KMS-11 (cell line): ENCODE results near the gene OXNAD1.

Experiments used
- H2AFZ ChIP-seq: fragments of 200-600 bp; sonication (generic); 2 replicates; pipeline ENCODE4 v1.6.1; 2016; ENCODE audit warnings: antibody characterized with exemption, mixed run types, low read depth
- H3K27ac ChIP-seq: fragments of 200-600 bp; sonication (generic); 2 replicates; pipeline ENCODE4 v1.6.1; 2016; ENCODE audit warnings: mild to moderate bottlenecking, mixed run types
- H3K27me3 ChIP-seq: fragments of 200-600 bp; sonication (generic); 2 replicates; pipeline ENCODE4 v1.6.1; 2017; ENCODE audit warnings: mild to moderate bottlenecking, low read depth, mixed run types, moderate library complexity; ENCODE audit not compliant: insufficient read depth
- H3K36me3 ChIP-seq: fragments of 200-600 bp; sonication (generic); 2 replicates; pipeline ENCODE4 v1.6.1; 2017; ENCODE audit warnings: mild to moderate bottlenecking, mixed run types; ENCODE audit not compliant: insufficient read depth
- H3K4me1 ChIP-seq: fragments of 200-600 bp; sonication (generic); 2 replicates; pipeline ENCODE4 v1.6.1; 2016; ENCODE audit warnings: mild to moderate bottlenecking, low read depth, mixed run types; ENCODE audit not compliant: poor library complexity, severe bottlenecking
- H3K4me2 ChIP-seq: fragments of 200-600 bp; sonication (generic); 2 replicates; pipeline ENCODE4 v1.7.0; 2016; ENCODE audit warnings: mild to moderate bottlenecking, mixed run types
- H3K4me3 ChIP-seq: fragments of 200-600 bp; sonication (generic); IDR thresholded peaks from 2 replicates; pipeline ENCODE4 v1.6.1; 2017; ENCODE audit warnings: low read depth, low read length, mixed read lengths; ENCODE audit not compliant: insufficient read depth
- H3K79me2 ChIP-seq: fragments of 200-600 bp; sonication (generic); 2 replicates; pipeline ENCODE4 v1.6.1; 2016; ENCODE audit warnings: low read depth, mixed run types; ENCODE audit not compliant: insufficient read depth
- H3K9ac ChIP-seq: fragments of 200-600 bp; sonication (generic); 2 replicates; pipeline ENCODE4 v1.6.1; 2016; ENCODE audit warnings: mild to moderate bottlenecking, mixed run types
- H4K20me1 ChIP-seq: fragments of 200-600 bp; sonication (generic); 2 replicates; pipeline ENCODE4 v1.6.1; 2016; ENCODE audit warnings: mild to moderate bottlenecking, mixed run types; ENCODE audit not compliant: insufficient read depth
- TF ChIP-seq, protein P1 (sequence below): fragments of 200-600 bp; sonication (generic); conservative IDR thresholded peaks from 2 replicates; pipeline ENCODE4 v1.6.1; 2017; ENCODE audit warnings: low read depth, mild to moderate bottlenecking, antibody characterized with exemption, low read length, moderate library complexity, mixed read lengths

OXNAD1 gene

GRCh38 chr3:16322189-16322588 is 57.2 kb downstream of the OXNAD1 start:
- TF ChIP-seq, protein P1, sequence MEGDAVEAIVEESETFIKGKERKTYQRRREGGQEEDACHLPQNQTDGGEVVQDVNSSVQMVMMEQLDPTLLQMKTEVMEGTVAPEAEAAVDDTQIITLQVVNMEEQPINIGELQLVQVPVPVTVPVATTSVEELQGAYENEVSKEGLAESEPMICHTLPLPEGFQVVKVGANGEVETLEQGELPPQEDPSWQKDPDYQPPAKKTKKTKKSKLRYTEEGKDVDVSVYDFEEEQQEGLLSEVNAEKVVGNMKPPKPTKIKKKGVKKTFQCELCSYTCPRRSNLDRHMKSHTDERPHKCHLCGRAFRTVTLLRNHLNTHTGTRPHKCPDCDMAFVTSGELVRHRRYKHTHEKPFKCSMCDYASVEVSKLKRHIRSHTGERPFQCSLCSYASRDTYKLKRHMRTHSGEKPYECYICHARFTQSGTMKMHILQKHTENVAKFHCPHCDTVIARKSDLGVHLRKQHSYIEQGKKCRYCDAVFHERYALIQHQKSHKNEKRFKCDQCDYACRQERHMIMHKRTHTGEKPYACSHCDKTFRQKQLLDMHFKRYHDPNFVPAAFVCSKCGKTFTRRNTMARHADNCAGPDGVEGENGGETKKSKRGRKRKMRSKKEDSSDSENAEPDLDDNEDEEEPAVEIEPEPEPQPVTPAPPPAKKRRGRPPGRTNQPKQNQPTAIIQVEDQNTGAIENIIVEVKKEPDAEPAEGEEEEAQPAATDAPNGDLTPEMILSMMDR: no peak
- Histone ChIP-seq H2AFZ (no peak overlapping the region), H3K36me3 (no peaks in the 10 kb centered on the region), H3K27me3 (no peaks in the 10 kb centered on the region), H3K4me2 (no peak overlapping the region), H3K27ac (no peak overlapping the region), H3K9ac (no peak overlapping the region), H3K4me1 (no peaks in the 10 kb centered on the region), H4K20me1 (no peaks in the 10 kb centered on the region), H3K79me2 (no peaks in the 10 kb centered on the region), H3K4me3 (no peak overlapping the region)

DNA sequence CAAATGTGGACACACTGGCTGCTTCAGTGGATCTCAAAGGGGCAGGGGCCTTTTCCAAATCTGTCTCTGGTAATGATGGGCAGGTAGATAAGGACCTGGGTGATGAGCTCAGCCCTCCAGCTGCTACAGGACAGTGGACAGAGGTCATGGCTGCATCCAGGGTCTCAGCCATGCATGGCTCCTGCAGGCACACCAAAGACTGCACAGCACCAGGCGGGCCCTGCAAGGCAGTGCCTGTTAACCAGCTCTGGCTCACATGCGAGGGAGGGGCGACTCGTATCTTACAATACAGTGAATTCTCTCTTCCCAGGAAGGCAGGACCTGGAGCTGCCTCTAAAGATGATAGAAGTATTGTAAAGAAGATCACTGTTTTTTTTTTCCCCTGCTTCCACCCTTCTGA is 58.7 kb downstream of the OXNAD1 start:
- TF ChIP-seq, protein P1: no peak
- Histone ChIP-seq H3K4me3 (no peak overlapping the region), H3K79me2 (no peaks in the 10 kb centered on the region), H3K4me2 (no peak overlapping the region), H3K27me3 (no peaks in the 10 kb centered on the region), H3K27ac (no peak overlapping the region), H3K9ac (no peak overlapping the region), H4K20me1 (no peaks in the 10 kb centered on the region), H3K36me3 (no peaks in the 10 kb centered on the region), H2AFZ (no peak overlapping the region), H3K4me1 (no peaks in the 10 kb centered on the region)

DNA sequence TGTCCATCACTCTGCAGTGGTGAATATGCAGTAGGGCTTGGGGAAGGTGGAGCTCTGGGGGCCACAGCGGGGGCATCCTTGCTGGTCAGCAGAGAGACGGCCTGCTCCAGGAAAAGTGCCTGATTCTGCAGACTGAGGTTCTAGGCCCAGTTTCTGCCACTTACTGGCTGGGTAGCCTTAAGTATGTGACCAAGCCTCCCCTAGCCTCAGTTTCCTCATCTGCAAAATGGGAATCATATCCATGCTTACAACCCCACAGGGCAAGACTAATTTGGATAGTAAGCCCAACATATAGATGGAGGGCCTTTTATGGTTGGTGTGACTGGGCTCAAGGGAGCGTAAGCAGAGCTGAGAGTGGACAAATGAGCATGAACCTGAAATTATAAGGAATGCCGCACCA is 60.8 kb downstream of the OXNAD1 start:
- H2AFZ ChIP-seq: no peak overlapping the region
- TF ChIP-seq, protein P1: no peak
- no peaks in the 10 kb centered on the region for H3K27me3 ChIP-seq
- H3K4me1 ChIP-seq: no peaks in the 10 kb centered on the region
- no peaks in the 10 kb centered on the region for H3K79me2 ChIP-seq
- H3K4me3 ChIP-seq: no peak overlapping the region
- H3K27ac ChIP-seq: no peak overlapping the region
- no peaks in the 10 kb centered on the region for H3K36me3 ChIP-seq
- no peak overlapping the region for H3K4me2 ChIP-seq
- no peaks in the 10 kb centered on the region for H4K20me1 ChIP-seq
- no peak overlapping the region for H3K9ac ChIP-seq

DNA sequence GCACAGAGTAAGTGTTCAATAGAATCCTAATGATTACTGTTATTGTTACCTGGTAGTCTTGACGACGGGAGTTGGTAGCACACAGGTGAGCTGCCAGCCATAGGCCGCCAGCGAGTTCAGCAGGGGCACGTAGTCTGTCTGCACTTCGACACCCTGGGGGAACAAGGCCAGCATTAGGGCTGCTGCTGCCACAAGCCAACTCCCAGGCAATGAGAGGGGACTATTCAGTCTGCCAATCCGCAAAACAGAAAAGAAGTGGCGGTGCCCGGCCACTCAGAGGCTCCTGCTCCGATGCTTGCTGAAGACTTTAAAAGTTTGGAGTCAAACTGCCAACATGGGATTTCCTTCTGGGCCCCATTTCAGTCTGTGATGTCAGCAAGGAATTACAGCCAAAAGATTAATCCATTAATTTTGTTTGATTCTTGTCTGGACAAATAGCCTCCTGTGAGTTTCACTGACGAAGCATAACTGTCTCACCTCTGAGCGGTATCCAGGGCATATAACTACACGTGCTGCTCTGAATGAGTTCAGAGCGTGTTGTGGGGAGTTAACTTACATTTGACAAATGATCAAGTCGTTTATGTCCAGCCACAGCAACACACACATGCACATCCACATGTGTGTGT is 61.8 kb downstream of the OXNAD1 start:
- no peaks in the 10 kb centered on the region for H3K4me1 ChIP-seq
- no peaks in the 10 kb centered on the region for H4K20me1 ChIP-seq
- TF ChIP-seq, protein P1: no peak
- H3K9ac ChIP-seq: no peak overlapping the region
- no peak overlapping the region for H3K4me3 ChIP-seq
- no peak overlapping the region for H2AFZ ChIP-seq
- H3K36me3 ChIP-seq: no peaks in the 10 kb centered on the region
- H3K27ac ChIP-seq: no peak overlapping the region
- H3K79me2 ChIP-seq: no peaks in the 10 kb centered on the region
- H3K4me2 ChIP-seq: no peak overlapping the region
- no peaks in the 10 kb centered on the region for H3K27me3 ChIP-seq
